ENCODE measurements around the gene PIAS1. TPM values are rescaled to one million over a fixed set of nuclear protein-coding genes. Genes with fewer than 3 reads are reported as not detected.
A peak's percentile ranks its signal among the peaks of the same experiment; 100 is the strongest.

PIAS1 gene
- total RNA-seq, 2 experiments from 2014 or later: 44.1 to 59.0 TPM

GRCh38 chr15:68054628-68055223, 611 bp downstream of the PIAS1 start:
- intact Hi-C loops (cut with micrococcal nuclease; ENCODE audit: unreplicated experiment): loop anchor here (1.0 to 10.0 kb wide), 7 partner anchors 43 to 270 kb away; partner anchors contain the start of gene CLN6
- BruUV-seq (replicated peaks): no TSS peak
- Histone ChIP-seq H3K4me3 (ENCODE audit: low read depth, low read length, poor library complexity, severe bottlenecking) (peak overlapping the region; percentile 88), H3K4me2 (ENCODE audit: low read length) (peak overlapping the region; percentile 94), H3K9me2 (ENCODE audit: insufficient read depth, low read length) (no peaks in the 10 kb centered on the region), H3K27ac (ENCODE audit: low read depth, low read length, poor library complexity, severe bottlenecking) (peak overlapping the region; percentile 72), H3K79me2 (ENCODE audit: insufficient read depth, low read depth, low read length) (peaks cover 54% of the 10 kb centered on the region), H3K4me1 (ENCODE audit: insufficient read depth, low read length, poor library complexity, severe bottlenecking) (peaks cover 45% of the 10 kb centered on the region), H3K9me3 (ENCODE audit: low read length) (no peaks in the 10 kb centered on the region), H4K20me1 (ENCODE audit: insufficient read depth, low read length) (peaks cover 23% of the 10 kb centered on the region), H2AFZ (ENCODE audit: low read length) (peak overlapping the region; percentile 54), H3K36me3 (ENCODE audit: insufficient read depth, low read length) (peaks cover 14% of the 10 kb centered on the region)
- peak; percentile 64 for DNase-seq (ENCODE audit: low spot score)
- TF ChIP-seq EZH2phosphoT487 (IDR thresholded peaks at IDR 0.05; ENCODE audit: borderline replicate concordance, low read depth, low read length) (no peak), CTCF (conservative IDR thresholded peaks at IDR 0.05; ENCODE audit: low read length) (no peak)
- ChIA-PET CTCF (ENCODE audit: unreplicated experiment) (interaction anchor here (1.6 kb wide), 1 partner anchor 191 kb away, joined by 5 read pairs; no protein-coding TSS in a partner anchor), POLR2A (interaction anchor here (0.7 to 1.6 kb wide), 7 partner anchors 23 to 775 kb away, joined by 3 to 5 read pairs (median 3); no protein-coding TSS in a partner anchor)

GRCh38 chr15:68055224-68055705, 1.1 kb downstream of the PIAS1 start:
- Histone ChIP-seq H2AFZ (ENCODE audit: low read length) (peak overlapping the region; percentile 0; the same call in 1 of the 2 replicates), H4K20me1 (ENCODE audit: insufficient read depth, low read length) (peaks cover 23% of the 10 kb centered on the region), H3K79me2 (ENCODE audit: insufficient read depth, low read depth, low read length) (peaks cover 59% of the 10 kb centered on the region), H3K4me2 (ENCODE audit: low read length) (peak overlapping the region; percentile 94), H3K27ac (ENCODE audit: low read depth, low read length, poor library complexity, severe bottlenecking) (peak overlapping the region; percentile 72), H3K4me3 (ENCODE audit: low read depth, low read length, poor library complexity, severe bottlenecking) (peak overlapping the region; percentile 88), H3K9me3 (ENCODE audit: low read length) (no peaks in the 10 kb centered on the region), H3K36me3 (ENCODE audit: insufficient read depth, low read length) (peaks cover 20% of the 10 kb centered on the region), H3K9me2 (ENCODE audit: insufficient read depth, low read length) (no peaks in the 10 kb centered on the region), H3K4me1 (ENCODE audit: insufficient read depth, low read length, poor library complexity, severe bottlenecking) (peaks cover 45% of the 10 kb centered on the region)
- POLR2A ChIA-PET: interaction anchor here (0.7 to 1.6 kb wide), 5 partner anchors 12 to 220 kb away, joined by 3 to 4 read pairs (median 3); no protein-coding TSS in a partner anchor
- DNase-seq (ENCODE audit: low spot score): peak; percentile 87
- BruUV-seq (replicated peaks): TSS peak; percentile 85
- CTCF ChIA-PET (ENCODE audit: unreplicated experiment): no interaction called here
- intact Hi-C loops (cut with micrococcal nuclease; ENCODE audit: unreplicated experiment): loop anchor here (1.0 to 10.0 kb wide), 7 partner anchors 42 to 270 kb away; partner anchors contain the start of gene CLN6
- no peak for TF ChIP-seq EZH2phosphoT487 (IDR thresholded peaks at IDR 0.05; ENCODE audit: borderline replicate concordance, low read depth, low read length)
- TF ChIP-seq CTCF (conservative IDR thresholded peaks at IDR 0.05; ENCODE audit: low read length): no peak
